ENCODE results near the gene SP3. TPM values are rescaled to one million over a fixed set of nuclear protein-coding genes. Genes with fewer than 3 reads are reported as not detected.

SP3 gene
- polyA plus RNA-seq, 2 donors = 11.9 to 17.7 TPM

DNA sequence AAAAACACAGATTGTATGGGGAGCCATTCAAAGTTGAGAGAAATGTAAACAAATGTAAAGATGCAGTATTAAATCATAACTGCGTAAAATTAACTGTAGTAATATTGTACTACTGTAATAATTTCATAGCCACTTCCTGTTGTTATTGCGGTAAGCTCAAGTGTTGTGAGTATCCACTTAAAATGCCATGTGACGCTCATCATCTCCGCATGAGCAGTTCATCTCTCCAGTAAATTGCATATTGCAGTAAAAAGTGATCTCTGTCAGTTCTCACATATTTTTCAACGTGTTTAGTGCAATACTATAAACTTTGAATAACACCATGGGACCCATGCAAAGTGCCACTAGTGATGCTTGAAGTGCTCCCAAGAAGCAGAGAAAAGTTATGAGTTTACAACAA is 41.8 kb upstream of the SP3 start:
- Histone ChIP-seq H3K9me3 (ENCODE audit: control insufficient read depth in 2 of 2, insufficient read depth in 1 of 2, low read depth in 1 of 2, low read length in 1 of 2) (no peaks in the 10 kb centered on the region), H3K4me3 (ENCODE audit: low read depth in 1 of 2, low read length in 2 of 2) (no peak overlapping the region), H3K27me3 (ENCODE audit: control insufficient read depth in 1 of 2, insufficient read depth in 2 of 2, low read length in 2 of 2) (no peaks in the 10 kb centered on the region), H3K4me1 (ENCODE audit: control insufficient read depth in 2 of 2, insufficient read depth in 2 of 2, low read length in 1 of 2) (no peaks in the 10 kb centered on the region), H3K36me3 (ENCODE audit: control insufficient read depth in 2 of 2, insufficient read depth in 2 of 2, low read length in 1 of 2) (no peaks in the 10 kb centered on the region), H3K27ac (ENCODE audit: low read depth in 2 of 2, low read length in 1 of 2) (no peak overlapping the region)
- 86% methylated on average over 5 of the region's 5 CpGs for WGBS, 2 donors

DNA sequence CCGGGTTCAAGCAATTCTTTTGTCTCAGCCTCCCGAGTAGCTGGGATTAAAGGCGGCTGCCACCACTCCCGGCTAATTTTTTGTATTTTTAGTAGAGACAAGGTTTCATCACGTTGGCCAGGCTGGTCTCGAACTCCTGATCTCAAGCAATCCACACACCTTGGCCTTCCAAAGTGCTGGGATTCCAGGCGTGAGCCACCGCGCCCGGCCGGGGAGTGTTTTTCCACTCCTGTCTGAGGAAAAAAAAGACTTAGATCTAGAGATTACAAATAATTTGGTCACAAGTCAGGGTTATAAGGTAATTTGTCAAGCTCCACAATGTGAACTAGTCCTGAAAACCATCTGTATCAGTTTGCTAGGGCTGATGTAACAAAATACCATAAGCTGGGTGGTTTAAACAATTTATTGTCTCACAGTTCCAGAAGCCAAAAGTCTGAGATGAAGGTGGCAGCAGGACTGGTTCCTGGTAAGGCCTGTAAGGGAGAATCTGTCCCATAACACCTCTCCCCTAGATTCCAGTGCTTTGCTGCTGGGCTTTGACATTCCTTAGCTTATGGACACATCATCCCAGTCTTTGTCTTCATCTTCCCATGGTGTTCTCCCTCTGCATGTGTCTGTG is 40.7 kb upstream of the SP3 start:
- WGBS, 2 donors = 79 to 81% methylated on average over 11 of the region's 11 CpGs
- Histone ChIP-seq H3K36me3 (ENCODE audit: control insufficient read depth in 2 of 2, insufficient read depth in 2 of 2, low read length in 1 of 2) (no peaks in the 10 kb centered on the region), H3K4me3 (ENCODE audit: low read depth in 1 of 2, low read length in 2 of 2) (no peak overlapping the region), H3K27me3 (ENCODE audit: control insufficient read depth in 1 of 2, insufficient read depth in 2 of 2, low read length in 2 of 2) (no peaks in the 10 kb centered on the region), H3K4me1 (ENCODE audit: control insufficient read depth in 2 of 2, insufficient read depth in 2 of 2, low read length in 1 of 2) (no peaks in the 10 kb centered on the region), H3K9me3 (ENCODE audit: control insufficient read depth in 2 of 2, insufficient read depth in 1 of 2, low read depth in 1 of 2, low read length in 1 of 2) (no peaks in the 10 kb centered on the region), H3K27ac (ENCODE audit: low read depth in 2 of 2, low read length in 1 of 2) (no peak overlapping the region)

DNA sequence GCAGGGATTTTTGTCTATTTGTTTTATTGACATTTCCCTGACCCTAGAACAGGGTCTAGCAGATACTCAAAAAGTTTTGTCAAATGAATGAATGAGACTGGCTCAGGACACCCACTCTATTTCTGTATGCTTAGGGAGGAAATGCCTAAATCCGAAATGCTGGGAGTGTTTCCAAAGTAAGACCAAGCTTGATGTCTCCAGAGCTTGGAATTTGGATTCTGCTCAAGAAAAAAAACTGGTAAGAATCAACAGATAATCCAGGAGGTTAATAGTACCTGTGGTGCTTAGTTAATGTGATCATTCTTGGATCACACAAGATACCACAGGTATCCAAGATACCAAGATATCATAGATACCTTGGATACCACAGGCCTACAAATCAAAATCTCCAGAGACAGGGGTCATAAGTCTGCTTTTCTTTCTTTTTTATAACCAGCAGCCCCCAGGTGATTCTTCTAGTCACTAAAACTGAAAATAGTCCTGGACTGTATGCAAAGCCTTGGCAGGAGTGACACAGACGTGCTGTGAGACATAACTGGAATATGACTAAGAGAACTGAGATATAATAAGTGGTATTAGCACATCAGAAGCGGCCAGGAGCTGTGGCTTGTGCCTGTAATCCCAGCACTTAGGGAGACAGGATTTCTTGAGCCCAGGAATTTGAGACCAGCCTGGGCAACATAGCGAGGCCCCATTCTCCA is 39.9 kb upstream of the SP3 start:
- Histone ChIP-seq H3K9me3 (ENCODE audit: control insufficient read depth in 2 of 2, insufficient read depth in 1 of 2, low read depth in 1 of 2, low read length in 1 of 2) (no peaks in the 10 kb centered on the region), H3K27ac (ENCODE audit: low read depth in 2 of 2, low read length in 1 of 2) (peak overlapping the region in 1 of 2 donors; percentile 14), H3K4me3 (ENCODE audit: low read depth in 1 of 2, low read length in 2 of 2) (no peak overlapping the region), H3K27me3 (ENCODE audit: control insufficient read depth in 1 of 2, insufficient read depth in 2 of 2, low read length in 2 of 2) (no peaks in the 10 kb centered on the region), H3K4me1 (ENCODE audit: control insufficient read depth in 2 of 2, insufficient read depth in 2 of 2, low read length in 1 of 2) (no peaks in the 10 kb centered on the region), H3K36me3 (ENCODE audit: control insufficient read depth in 2 of 2, insufficient read depth in 2 of 2, low read length in 1 of 2) (no peaks in the 10 kb centered on the region)
- 27 to 50% methylated on average over 4 of the region's 4 CpGs for WGBS, 2 donors

DNA sequence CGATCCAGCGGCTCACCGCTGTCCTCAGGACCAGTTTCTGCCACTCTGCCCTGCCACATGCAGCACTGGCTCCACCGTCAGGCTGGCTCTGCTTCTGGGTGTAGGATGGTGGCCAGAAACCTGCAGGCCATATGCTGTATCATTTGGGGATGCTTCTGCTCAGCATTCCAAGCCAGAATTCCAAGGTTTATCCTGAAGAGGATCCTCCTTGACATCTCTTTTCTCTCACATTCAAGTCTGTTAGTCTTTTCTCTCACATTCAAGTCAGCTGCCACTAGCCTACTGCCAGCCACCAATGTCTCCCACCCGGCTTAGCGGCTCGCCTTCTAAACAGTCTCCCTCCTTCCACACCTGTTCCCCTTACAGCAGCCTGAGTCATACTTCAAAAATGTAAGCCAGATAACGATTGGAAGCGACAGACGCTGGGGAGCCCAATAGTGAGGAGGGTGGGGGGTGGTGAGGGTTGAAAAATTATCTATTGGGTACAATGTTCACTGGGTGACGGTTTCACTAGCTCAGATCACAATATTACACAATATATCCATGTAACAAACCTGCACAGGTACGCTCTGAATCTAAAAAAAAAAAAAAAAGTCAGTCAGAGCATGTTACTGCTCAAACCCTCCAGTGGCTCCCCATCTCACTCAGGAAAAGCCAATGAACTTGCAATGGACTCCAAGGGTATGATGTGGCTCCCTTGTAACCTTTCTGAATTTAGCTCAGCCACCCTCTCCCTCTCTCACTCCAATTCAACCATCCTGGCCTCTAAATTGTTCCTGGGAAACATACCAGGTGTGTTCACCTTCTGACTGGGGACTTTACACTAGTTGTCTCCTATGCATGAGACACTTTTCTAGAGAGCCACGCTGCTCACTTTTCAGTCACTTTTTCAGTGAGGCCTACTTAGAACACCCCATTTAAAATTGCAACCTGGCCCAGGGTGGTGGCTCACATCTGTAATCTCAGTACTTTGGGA is 38.8 kb upstream of the SP3 start:
- 65 to 66% methylated on average over 13 of the region's 13 CpGs for WGBS, 2 donors
- Histone ChIP-seq H3K27me3 (ENCODE audit: control insufficient read depth in 1 of 2, insufficient read depth in 2 of 2, low read length in 2 of 2) (no peaks in the 10 kb centered on the region), H3K4me1 (ENCODE audit: control insufficient read depth in 2 of 2, insufficient read depth in 2 of 2, low read length in 1 of 2) (peaks cover 1 to 3% of the 10 kb centered on the region in 2 donors), H3K4me3 (ENCODE audit: low read depth in 1 of 2, low read length in 2 of 2) (no peak overlapping the region), H3K36me3 (ENCODE audit: control insufficient read depth in 2 of 2, insufficient read depth in 2 of 2, low read length in 1 of 2) (no peaks in the 10 kb centered on the region), H3K27ac (ENCODE audit: low read depth in 2 of 2, low read length in 1 of 2) (no peak overlapping the region), H3K9me3 (ENCODE audit: control insufficient read depth in 2 of 2, insufficient read depth in 1 of 2, low read depth in 1 of 2, low read length in 1 of 2) (no peaks in the 10 kb centered on the region)

DNA sequence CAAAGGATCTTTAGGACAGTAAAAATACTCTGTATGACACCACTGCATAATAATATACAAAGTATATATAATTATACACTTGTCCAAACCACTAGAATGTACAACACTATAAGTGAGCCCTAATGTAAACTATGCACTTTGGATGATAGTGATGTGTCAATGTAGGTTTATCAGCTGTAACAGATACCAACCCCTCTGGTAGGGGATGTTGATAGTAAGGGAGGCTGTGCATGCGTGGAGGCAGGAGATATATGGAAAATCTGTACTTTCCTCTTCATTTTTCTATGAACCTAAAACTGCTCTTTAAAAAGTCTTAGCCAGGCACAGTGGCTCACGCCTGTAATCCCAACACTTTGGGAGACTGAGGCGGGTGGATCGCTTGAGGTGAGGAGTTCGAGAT is 37.5 kb upstream of the SP3 start:
- H3K4me1 ChIP-seq (ENCODE audit: control insufficient read depth in 2 of 2, insufficient read depth in 2 of 2, low read length in 1 of 2) = peaks cover 3 to 5% of the 10 kb centered on the region in 2 donors
- no peak overlapping the region for H3K4me3 ChIP-seq (ENCODE audit: low read depth in 1 of 2, low read length in 2 of 2)
- no peaks in the 10 kb centered on the region for H3K27me3 ChIP-seq (ENCODE audit: control insufficient read depth in 1 of 2, insufficient read depth in 2 of 2, low read length in 2 of 2)
- H3K9me3 ChIP-seq (ENCODE audit: control insufficient read depth in 2 of 2, insufficient read depth in 1 of 2, low read depth in 1 of 2, low read length in 1 of 2) = no peaks in the 10 kb centered on the region
- no peak overlapping the region for H3K27ac ChIP-seq (ENCODE audit: low read depth in 2 of 2, low read length in 1 of 2)
- WGBS, 2 donors = 95 to 96% methylated on average over 5 of the region's 5 CpGs
- H3K36me3 ChIP-seq (ENCODE audit: control insufficient read depth in 2 of 2, insufficient read depth in 2 of 2, low read length in 1 of 2) = no peaks in the 10 kb centered on the region

DNA sequence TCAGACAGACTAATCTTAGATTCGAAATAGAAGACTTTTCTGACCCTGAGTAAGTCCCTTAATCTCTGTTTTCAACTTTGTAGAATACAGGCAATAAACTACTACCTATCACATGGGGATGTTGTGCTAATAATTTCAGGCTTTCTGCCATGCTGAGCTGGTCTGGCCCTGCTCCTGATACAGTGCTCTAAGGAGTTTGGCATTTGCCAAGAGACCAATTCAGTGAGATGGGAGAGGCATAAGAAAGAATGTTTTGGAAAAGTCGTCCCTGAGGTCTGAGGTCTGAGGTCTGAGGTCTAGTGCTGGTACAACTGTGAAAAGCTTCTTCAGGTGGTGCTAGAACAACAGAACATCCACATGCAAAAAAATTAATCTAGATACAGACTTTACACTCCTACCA is 35.9 kb upstream of the SP3 start:
- Histone ChIP-seq H3K4me1 (ENCODE audit: control insufficient read depth in 2 of 2, insufficient read depth in 2 of 2, low read length in 1 of 2) (peaks cover 3 to 5% of the 10 kb centered on the region in 2 donors), H3K27me3 (ENCODE audit: control insufficient read depth in 1 of 2, insufficient read depth in 2 of 2, low read length in 2 of 2) (no peaks in the 10 kb centered on the region), H3K4me3 (ENCODE audit: low read depth in 1 of 2, low read length in 2 of 2) (no peak overlapping the region), H3K36me3 (ENCODE audit: control insufficient read depth in 2 of 2, insufficient read depth in 2 of 2, low read length in 1 of 2) (no peaks in the 10 kb centered on the region), H3K9me3 (ENCODE audit: control insufficient read depth in 2 of 2, insufficient read depth in 1 of 2, low read depth in 1 of 2, low read length in 1 of 2) (no peaks in the 10 kb centered on the region), H3K27ac (ENCODE audit: low read depth in 2 of 2, low read length in 1 of 2) (no peak overlapping the region)
- 40 to 46% methylated on average over 2 of the region's 2 CpGs for WGBS, 2 donors

DNA sequence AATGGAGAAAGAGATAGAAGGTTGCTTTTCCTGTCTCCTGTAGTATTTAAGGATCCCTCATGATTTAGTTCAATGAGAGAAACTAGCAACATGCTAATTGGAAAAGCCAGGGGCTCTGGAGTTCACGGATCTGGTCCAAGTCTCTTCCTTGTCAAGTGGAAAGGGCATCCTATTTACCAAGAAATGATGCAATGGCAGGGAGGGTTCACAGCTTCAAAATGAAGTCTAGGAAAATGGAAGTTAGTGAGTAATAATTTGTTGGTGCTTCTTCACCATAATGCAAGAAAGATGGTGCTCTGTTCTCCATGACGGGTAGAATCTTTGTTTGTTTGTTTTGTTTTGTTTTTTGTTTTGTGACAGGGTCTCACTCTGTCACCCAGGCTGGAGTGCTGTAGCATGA is 34.6 kb upstream of the SP3 start:
- H3K4me1 ChIP-seq (ENCODE audit: control insufficient read depth in 2 of 2, insufficient read depth in 2 of 2, low read length in 1 of 2) = peaks cover 3 to 5% of the 10 kb centered on the region in 2 donors
- no peak overlapping the region for H3K27ac ChIP-seq (ENCODE audit: low read depth in 2 of 2, low read length in 1 of 2)
- no peaks in the 10 kb centered on the region for H3K27me3 ChIP-seq (ENCODE audit: control insufficient read depth in 1 of 2, insufficient read depth in 2 of 2, low read length in 2 of 2)
- no peaks in the 10 kb centered on the region for H3K9me3 ChIP-seq (ENCODE audit: control insufficient read depth in 2 of 2, insufficient read depth in 1 of 2, low read depth in 1 of 2, low read length in 1 of 2)
- no peaks in the 10 kb centered on the region for H3K36me3 ChIP-seq (ENCODE audit: control insufficient read depth in 2 of 2, insufficient read depth in 2 of 2, low read length in 1 of 2)
- H3K4me3 ChIP-seq (ENCODE audit: low read depth in 1 of 2, low read length in 2 of 2) = no peak overlapping the region
- WGBS, 2 donors = 88 to 89% methylated on average over 2 of the region's 2 CpGs

DNA sequence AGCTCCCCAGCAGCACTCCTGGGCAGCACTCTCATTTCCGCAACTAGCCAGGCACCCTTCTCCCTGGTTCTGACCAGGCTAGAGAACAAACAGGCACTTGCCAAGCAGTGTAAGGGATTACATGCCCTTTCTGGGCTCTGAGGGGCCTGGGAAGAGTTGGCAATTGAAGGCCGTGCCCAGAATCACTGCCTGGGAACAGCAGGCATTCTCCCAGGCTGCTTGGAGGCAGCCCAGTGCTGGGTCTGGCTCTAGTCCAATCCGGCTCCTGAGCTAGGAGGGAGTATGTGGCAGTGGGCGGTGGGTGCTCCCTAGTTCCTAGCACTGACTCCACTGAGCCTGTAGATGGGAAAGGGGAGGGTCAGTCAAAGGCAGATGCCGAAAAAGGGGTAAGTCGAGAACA is 34.1 kb upstream of the SP3 start:
- H3K9me3 ChIP-seq (ENCODE audit: control insufficient read depth in 2 of 2, insufficient read depth in 1 of 2, low read depth in 1 of 2, low read length in 1 of 2) = no peaks in the 10 kb centered on the region
- no peaks in the 10 kb centered on the region for H3K27me3 ChIP-seq (ENCODE audit: control insufficient read depth in 1 of 2, insufficient read depth in 2 of 2, low read length in 2 of 2)
- H3K4me3 ChIP-seq (ENCODE audit: low read depth in 1 of 2, low read length in 2 of 2) = no peak overlapping the region
- H3K4me1 ChIP-seq (ENCODE audit: control insufficient read depth in 2 of 2, insufficient read depth in 2 of 2, low read length in 1 of 2) = peaks cover 3 to 5% of the 10 kb centered on the region in 2 donors
- WGBS, 2 donors = 75 to 76% methylated on average over 6 of the region's 6 CpGs
- H3K27ac ChIP-seq (ENCODE audit: low read depth in 2 of 2, low read length in 1 of 2) = no peak overlapping the region
- no peaks in the 10 kb centered on the region for H3K36me3 ChIP-seq (ENCODE audit: control insufficient read depth in 2 of 2, insufficient read depth in 2 of 2, low read length in 1 of 2)

DNA sequence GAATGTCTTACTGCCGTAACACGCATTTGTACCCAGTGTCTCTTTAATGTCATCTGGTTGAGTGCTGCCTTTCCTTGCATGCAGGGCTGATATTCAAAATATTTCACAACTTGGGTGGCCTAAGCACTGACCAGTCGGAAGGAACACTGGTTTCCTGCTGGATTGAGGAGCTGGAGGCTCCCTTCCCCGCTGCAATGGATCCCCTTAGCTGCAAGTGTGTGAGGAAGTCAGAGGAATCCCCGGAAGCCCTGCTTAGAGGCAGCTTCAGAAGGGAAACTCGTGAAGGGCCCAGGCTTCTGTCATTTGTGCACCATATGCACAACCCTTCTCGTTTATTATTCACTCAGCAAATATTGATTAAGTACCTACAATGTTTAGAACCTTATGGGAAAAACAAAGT is 33.2 kb upstream of the SP3 start:
- peaks cover 3 to 5% of the 10 kb centered on the region in 2 donors for H3K4me1 ChIP-seq (ENCODE audit: control insufficient read depth in 2 of 2, insufficient read depth in 2 of 2, low read length in 1 of 2)
- no peak overlapping the region for H3K4me3 ChIP-seq (ENCODE audit: low read depth in 1 of 2, low read length in 2 of 2)
- WGBS, 2 donors = 69 to 76% methylated on average over 7 of the region's 7 CpGs

More for the DNA sequence above, 33.2 kb upstream of the SP3 start:
- no peaks in the 10 kb centered on the region for H3K27me3 ChIP-seq (ENCODE audit: control insufficient read depth in 1 of 2, insufficient read depth in 2 of 2, low read length in 2 of 2)
- H3K9me3 ChIP-seq (ENCODE audit: control insufficient read depth in 2 of 2, insufficient read depth in 1 of 2, low read depth in 1 of 2, low read length in 1 of 2) = no peaks in the 10 kb centered on the region
- H3K27ac ChIP-seq (ENCODE audit: low read depth in 2 of 2, low read length in 1 of 2) = no peak overlapping the region
- H3K36me3 ChIP-seq (ENCODE audit: control insufficient read depth in 2 of 2, insufficient read depth in 2 of 2, low read length in 1 of 2) = no peaks in the 10 kb centered on the region

All from esophagus (tissue), 2 donors.